Spleen (tissue), 7 donors: ENCODE results near the gene RAB23.

Experiments used
- POLR2AphosphoS5 ChIP-seq, 3 donors: sonication (generic); formaldehyde crosslinking; IDR thresholded peaks; one replicate each; pipeline ENCODE4 v1.5.1; 2017; ENCODE audit warnings: antibody characterized with exemption in 3 of 3
- TF ChIP-seq, protein P1 (sequence below), 11 experiments: fragments of 200-600 bp in 7 of 11; fragments of 450-650 bp in 4 of 11; sonication (generic) in 4 of 11; IDR thresholded peaks in 8 of 11; conservative IDR thresholded peaks in 3 of 11; 1 replicate in 7 of 11; 2 replicates in 4 of 11; pipeline versions ENCODE4 v1.4.0 to v1.8.0; 2016 to 2021; ENCODE audit warnings: antibody characterized with exemption in 11 of 11, inconsistent platforms in 4 of 11, mild to moderate bottlenecking in 1 of 11
- donor health status: DM: no; HTN: no; CAD: no; lungs with moderate emphysema.
- donor health status: DM: no; HTN: no; CAD: no.
- donor health status: DM: no; HTN: no; CAD: no.

DNA sequence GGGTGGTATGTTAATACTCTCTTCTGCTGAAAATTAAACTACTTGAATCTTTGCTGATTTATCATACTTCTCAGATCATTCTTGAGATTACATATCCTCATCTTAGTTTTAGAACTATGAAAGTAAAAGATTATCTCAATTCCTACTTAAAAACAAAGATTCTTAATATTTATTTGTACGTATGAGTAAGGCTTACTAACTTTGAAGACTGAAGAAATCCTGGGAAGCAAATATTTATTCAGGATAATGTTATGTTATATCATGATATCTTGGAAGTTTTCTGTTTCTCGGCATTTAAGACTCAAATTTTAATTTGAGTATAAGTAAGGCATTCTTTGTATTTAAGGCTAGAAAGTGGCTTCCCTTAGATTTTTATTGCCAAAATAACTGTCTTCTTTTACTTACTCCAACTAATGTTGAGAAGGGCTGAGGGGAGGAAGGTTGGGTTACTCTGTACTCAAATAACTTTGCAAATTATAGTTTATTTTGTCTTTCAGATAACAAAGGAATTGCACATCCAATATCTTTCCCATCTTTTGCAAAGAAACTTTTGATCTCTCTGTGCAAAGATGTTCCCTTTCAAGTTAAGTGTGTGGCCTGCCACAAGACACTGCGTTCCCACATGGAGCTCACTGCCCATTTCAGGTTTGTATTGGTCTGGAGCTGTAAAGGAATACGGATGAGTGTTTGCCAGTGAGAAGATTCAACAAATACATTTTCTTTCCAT, 80.5 kb downstream of the RAB23 start:
- no peak for TF ChIP-seq POLR2AphosphoS5 (IDR thresholded peaks at IDR 0.05)
- TF ChIP-seq, protein P1, sequence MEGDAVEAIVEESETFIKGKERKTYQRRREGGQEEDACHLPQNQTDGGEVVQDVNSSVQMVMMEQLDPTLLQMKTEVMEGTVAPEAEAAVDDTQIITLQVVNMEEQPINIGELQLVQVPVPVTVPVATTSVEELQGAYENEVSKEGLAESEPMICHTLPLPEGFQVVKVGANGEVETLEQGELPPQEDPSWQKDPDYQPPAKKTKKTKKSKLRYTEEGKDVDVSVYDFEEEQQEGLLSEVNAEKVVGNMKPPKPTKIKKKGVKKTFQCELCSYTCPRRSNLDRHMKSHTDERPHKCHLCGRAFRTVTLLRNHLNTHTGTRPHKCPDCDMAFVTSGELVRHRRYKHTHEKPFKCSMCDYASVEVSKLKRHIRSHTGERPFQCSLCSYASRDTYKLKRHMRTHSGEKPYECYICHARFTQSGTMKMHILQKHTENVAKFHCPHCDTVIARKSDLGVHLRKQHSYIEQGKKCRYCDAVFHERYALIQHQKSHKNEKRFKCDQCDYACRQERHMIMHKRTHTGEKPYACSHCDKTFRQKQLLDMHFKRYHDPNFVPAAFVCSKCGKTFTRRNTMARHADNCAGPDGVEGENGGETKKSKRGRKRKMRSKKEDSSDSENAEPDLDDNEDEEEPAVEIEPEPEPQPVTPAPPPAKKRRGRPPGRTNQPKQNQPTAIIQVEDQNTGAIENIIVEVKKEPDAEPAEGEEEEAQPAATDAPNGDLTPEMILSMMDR (IDR thresholded peaks at IDR 0.05 in 8 of 11, conservative IDR thresholded peaks at IDR 0.05 in 3 of 11): no peak
